NCI-H526 (cell line): ENCODE data around the gene DMBT1.

ENCODE experiments used
- DNase-seq, 2 experiments: peaks; one replicate each; lab custom pipeline; 2025; lab: John Stamatoyannopoulos, UW

The DMBT1 gene

GRCh38 chr10:122671355-122671754, 110.8 kb downstream of the DMBT1 start:
- no peak for DNase-seq

- DNase-seq = no peak
Observed at GRCh38 chr10:122672655-122673054, 112.1 kb downstream of the DMBT1 start.

GRCh38 chr10:122673269-122673668, 112.7 kb downstream of the DMBT1 start:
- DNase-seq = no peak

- DNase-seq = no peak
Observed at GRCh38 chr10:122673731-122674130, 113.2 kb downstream of the DMBT1 start.

- no peak for DNase-seq
Observed at GRCh38 chr10:122674781-122675180, 114.2 kb downstream of the DMBT1 start.

- no peak for DNase-seq
Observed at GRCh38 chr10:122675278-122675677, 114.7 kb downstream of the DMBT1 start.

- DNase-seq = no peak
Observed at GRCh38 chr10:122678266-122678665, 117.7 kb downstream of the DMBT1 start.

GRCh38 chr10:122682522-122682921, 122.0 kb downstream of the DMBT1 start:
- no peak for DNase-seq

- no peak for DNase-seq
Observed at GRCh38 chr10:122688293-122688989, 127.9 kb downstream of the DMBT1 start.

GRCh38 chr10:122689146-122689820, 128.7 kb downstream of the DMBT1 start:
- no peak for DNase-seq

- DNase-seq = no peak
Observed at GRCh38 chr10:122692744-122693143, 132.2 kb downstream of the DMBT1 start.
